OCI-LY7 (cell line): ENCODE data around the gene TMPRSS6. TPM values are rescaled to one million over a fixed set of nuclear protein-coding genes. Genes with fewer than 3 reads are reported as not detected.

Source experiments
- BruUV-seq: library from RNA; stranded (reverse); fragments of 400-500 nt; replicated peaks from 2 replicates; lab custom pipeline; 2021; lab: Mats Ljungman, UMichigan
- CTCF ChIA-PET: fragments of 300-600 bp; sonication (Branson Sonifier 250); formaldehyde crosslinking; loops from one replicate; lab custom pipeline; 2022; ENCODE audit warnings: antibody characterized with exemption; ENCODE audit not compliant: unreplicated experiment; lab: Charles Lee
- POLR2A ChIA-PET: fragments of 300-600 bp; sonication (Branson Sonifier 250); formaldehyde crosslinking; loops from one replicate; lab custom pipeline; 2022; ENCODE audit warnings: antibody characterized with exemption; lab: Charles Lee
- DNase-seq: peaks from one replicate; pipeline ENCODE4 v3.0.0-alpha.2; 2015; ENCODE audit warnings: low spot score
- H2AFZ ChIP-seq: fragments of 200-600 bp; sonication (generic), shearing (Covaris generic); 2 replicates; pipeline ENCODE4 v1.6.1; 2014; ENCODE audit warnings: mild to moderate bottlenecking, antibody characterized with exemption, low read length, moderate library complexity
- H3K27ac ChIP-seq: fragments of 200-600 bp; sonication (generic); 2 replicates; pipeline ENCODE4 v1.5.1; 2014; ENCODE audit warnings: mixed run types, low read depth, mild to moderate bottlenecking, moderate library complexity, low read length, inconsistent platforms; ENCODE audit not compliant: poor library complexity, severe bottlenecking
- H3K36me3 ChIP-seq: fragments of 200-600 bp; sonication (generic); 2 replicates; pipeline ENCODE4 v1.6.1; 2014; ENCODE audit warnings: mild to moderate bottlenecking, antibody characterized with exemption, low read length, moderate library complexity, mixed read lengths; ENCODE audit not compliant: insufficient read depth
- H3K4me1 ChIP-seq: fragments of 200-600 bp; sonication (generic); 2 replicates; pipeline ENCODE4 v1.5.1; 2014; ENCODE audit warnings: mild to moderate bottlenecking, low read length; ENCODE audit not compliant: insufficient read depth, poor library complexity, severe bottlenecking
- H3K4me2 ChIP-seq: fragments of 200-600 bp; sonication (generic); 2 replicates; pipeline ENCODE4 v1.6.1; 2014; ENCODE audit warnings: mild to moderate bottlenecking, low read length
- H3K4me3 ChIP-seq: fragments of 200-600 bp; sonication (generic); 2 replicates; pipeline ENCODE4 v1.5.1; 2014; ENCODE audit warnings: mild to moderate bottlenecking, low read depth, low read length; ENCODE audit not compliant: poor library complexity, severe bottlenecking
- H3K79me2 ChIP-seq: fragments of 200-600 bp; sonication (generic); 2 replicates; pipeline ENCODE4 v1.6.1; 2016; ENCODE audit warnings: low read depth, mild to moderate bottlenecking, low read length, moderate library complexity, mixed read lengths; ENCODE audit not compliant: insufficient read depth
- H3K9me2 ChIP-seq: fragments of 200-600 bp; sonication (generic); 2 replicates; pipeline ENCODE4 v1.6.1; 2016; ENCODE audit warnings: mild to moderate bottlenecking, low read length, mixed read lengths; ENCODE audit not compliant: insufficient read depth
- H3K9me3 ChIP-seq: fragments of 200-600 bp; sonication (generic); 2 replicates; pipeline ENCODE4 v1.6.1; 2014; ENCODE audit warnings: mild to moderate bottlenecking, mixed run types, low read length, mixed read lengths
- H4K20me1 ChIP-seq: fragments of 200-600 bp; sonication (generic); 2 replicates; pipeline ENCODE4 v1.6.1; 2014; ENCODE audit warnings: mild to moderate bottlenecking, antibody characterized with exemption, low read length, moderate library complexity, mixed read lengths; ENCODE audit not compliant: insufficient read depth
- EZH2phosphoT487 ChIP-seq: fragments of 200-600 bp; sonication (generic); IDR thresholded peaks from 2 replicates; pipeline ENCODE4 v1.6.1; 2018; ENCODE audit warnings: low read depth, borderline replicate concordance, mild to moderate bottlenecking, mixed run types, antibody characterized with exemption, low read length, moderate library complexity, mixed read lengths
- intact Hi-C: fragments of 100-400 bp; cut with micrococcal nuclease; formaldehyde crosslinking; loops from one replicate; pipeline ENCODE4 v1.10.0; 2022; ENCODE audit not compliant: unreplicated experiment
- total RNA-seq, 2 experiments: library from RNA; depleted of rRNA in 1 of 2; stranded (reverse); fragments of >200 nt in 1 of 2; shearing (Covaris generic) in 1 of 2; gene quantifications; 2 replicates each; pipeline ENCODE4 v1.2.3, GENCODE V29; 2014 to 2022
- TF ChIP-seq, protein P1 (sequence below): fragments of 200-600 bp; sonication (generic); conservative IDR thresholded peaks from 2 replicates; pipeline ENCODE4 v1.5.1; 2014; ENCODE audit warnings: mild to moderate bottlenecking, antibody characterized with exemption, low read length, moderate library complexity, mixed read lengths

The TMPRSS6 gene
- total RNA-seq, 2 experiments from 2014 or later = not detected

GRCh38 chr22:37098976-37099591 is 10.4 kb downstream of the TMPRSS6 start:
- no peaks in the 10 kb centered on the region for H3K4me1 ChIP-seq
- H3K27ac ChIP-seq = no peak overlapping the region
- no peak overlapping the region for H2AFZ ChIP-seq
- no peak for TF ChIP-seq EZH2phosphoT487
- TF ChIP-seq, protein P1, sequence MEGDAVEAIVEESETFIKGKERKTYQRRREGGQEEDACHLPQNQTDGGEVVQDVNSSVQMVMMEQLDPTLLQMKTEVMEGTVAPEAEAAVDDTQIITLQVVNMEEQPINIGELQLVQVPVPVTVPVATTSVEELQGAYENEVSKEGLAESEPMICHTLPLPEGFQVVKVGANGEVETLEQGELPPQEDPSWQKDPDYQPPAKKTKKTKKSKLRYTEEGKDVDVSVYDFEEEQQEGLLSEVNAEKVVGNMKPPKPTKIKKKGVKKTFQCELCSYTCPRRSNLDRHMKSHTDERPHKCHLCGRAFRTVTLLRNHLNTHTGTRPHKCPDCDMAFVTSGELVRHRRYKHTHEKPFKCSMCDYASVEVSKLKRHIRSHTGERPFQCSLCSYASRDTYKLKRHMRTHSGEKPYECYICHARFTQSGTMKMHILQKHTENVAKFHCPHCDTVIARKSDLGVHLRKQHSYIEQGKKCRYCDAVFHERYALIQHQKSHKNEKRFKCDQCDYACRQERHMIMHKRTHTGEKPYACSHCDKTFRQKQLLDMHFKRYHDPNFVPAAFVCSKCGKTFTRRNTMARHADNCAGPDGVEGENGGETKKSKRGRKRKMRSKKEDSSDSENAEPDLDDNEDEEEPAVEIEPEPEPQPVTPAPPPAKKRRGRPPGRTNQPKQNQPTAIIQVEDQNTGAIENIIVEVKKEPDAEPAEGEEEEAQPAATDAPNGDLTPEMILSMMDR = peak; percentile 60
- BruUV-seq = no TSS peak
- intact Hi-C loops = no loop called here
- no peaks in the 10 kb centered on the region for H3K79me2 ChIP-seq
- no peaks in the 10 kb centered on the region for H3K36me3 ChIP-seq
- CTCF ChIA-PET = no interaction called here
- no peak overlapping the region for H3K4me3 ChIP-seq
- H3K4me2 ChIP-seq = no peak overlapping the region
- H3K9me3 ChIP-seq = no peaks in the 10 kb centered on the region
- POLR2A ChIA-PET = no interaction called here
- DNase-seq = peak; percentile 13
- H3K9me2 ChIP-seq = no peaks in the 10 kb centered on the region
- 0 out of 2 replicates have a peak, but pooled peaks cover 3% of the 10 kb centered on the region for H4K20me1 ChIP-seq

GRCh38 chr22:37097346-37097745 is 12.2 kb downstream of the TMPRSS6 start:
- no TSS peak for BruUV-seq
- ChIA-PET CTCF (no interaction called here), POLR2A (no interaction called here)
- Histone ChIP-seq H3K79me2 (no peaks in the 10 kb centered on the region), H3K4me2 (no peak overlapping the region), H3K36me3 (no peaks in the 10 kb centered on the region), H3K4me3 (no peak overlapping the region), H3K9me2 (no peaks in the 10 kb centered on the region), H3K27ac (no peak overlapping the region), H4K20me1 (0 out of 2 replicates have a peak, but pooled peaks cover 3% of the 10 kb centered on the region), H3K4me1 (no peaks in the 10 kb centered on the region), H3K9me3 (no peaks in the 10 kb centered on the region), H2AFZ (no peak overlapping the region)
- DNase-seq = no peak
- TF ChIP-seq EZH2phosphoT487 = no peak
- TF ChIP-seq, protein P1 = no peak
- intact Hi-C loops = no loop called here

DNA sequence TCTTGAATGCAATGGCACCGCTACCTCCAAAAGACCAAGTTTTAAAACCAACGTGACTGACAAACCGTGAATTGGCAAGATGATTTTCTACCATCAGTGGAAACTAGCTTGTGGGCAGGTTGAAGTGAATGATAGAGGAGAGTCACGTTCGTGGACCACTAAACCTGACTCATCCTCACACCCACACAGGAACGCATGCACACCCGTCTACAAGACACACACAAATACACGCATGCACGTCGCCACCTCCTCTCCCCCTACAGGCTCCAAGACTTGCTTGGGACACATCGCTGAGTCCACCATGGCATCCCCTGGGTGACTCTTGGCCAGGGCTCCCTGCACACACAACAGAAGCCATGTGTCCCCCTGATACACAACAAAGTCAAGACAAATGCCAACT is 14.4 kb downstream of the TMPRSS6 start:
- ChIA-PET POLR2A (no interaction called here), CTCF (no interaction called here)
- H3K9me2 ChIP-seq = no peaks in the 10 kb centered on the region
- DNase-seq = no peak
- H3K36me3 ChIP-seq = no peaks in the 10 kb centered on the region
- intact Hi-C loops = no loop called here
- no peak overlapping the region for H3K4me3 ChIP-seq
- H4K20me1 ChIP-seq = 0 out of 2 replicates have a peak, but pooled peaks cover under 1% of the 10 kb centered on the region
- no peak overlapping the region for H3K27ac ChIP-seq
- no peak overlapping the region for H2AFZ ChIP-seq
- no peak overlapping the region for H3K4me2 ChIP-seq
- no TSS peak for BruUV-seq
- H3K79me2 ChIP-seq = no peaks in the 10 kb centered on the region
- H3K9me3 ChIP-seq = no peaks in the 10 kb centered on the region
- no peak for TF ChIP-seq EZH2phosphoT487
- TF ChIP-seq, protein P1 = no peak
- H3K4me1 ChIP-seq = no peaks in the 10 kb centered on the region
